ENCODE data around the gene CCND1. TPM values are rescaled to one million over a fixed set of nuclear protein-coding genes. Genes with fewer than 3 reads are reported as not detected.
A peak's percentile ranks its signal among the peaks of the same experiment; 100 is the strongest.

The CCND1 gene
- total RNA-seq, 1 experiment from 2014 or later, result 2,517 TPM

GRCh38 chr11:69635804-69636511 is 5.0 kb upstream of the CCND1 start:
- no peaks in the 10 kb centered on the region for H3K36me3 ChIP-seq (ENCODE audit: insufficient read depth, low read length, poor library complexity, severe bottlenecking)
- no TSS peak for BruUV-seq (replicated peaks)
- peaks cover 30% of the 10 kb centered on the region for H3K4me1 ChIP-seq (ENCODE audit: insufficient read depth, low read length, poor library complexity, severe bottlenecking)
- H3K27me3 ChIP-seq (replicated peaks; ENCODE audit: insufficient read depth, low read depth, low read length, poor library complexity), result no peaks in the 10 kb centered on the region
- H3K9me3 ChIP-seq (ENCODE audit: low read depth, low read length, poor library complexity, severe bottlenecking), result no peaks in the 10 kb centered on the region
- no peak for DNase-seq (ENCODE audit: low spot score)
- peak overlapping the region; percentile 86 for H3K4me3 ChIP-seq (ENCODE audit: low read depth, low read length, poor library complexity, severe bottlenecking)
- intact Hi-C loops (cut with micrococcal nuclease; ENCODE audit: unreplicated experiment), result loop anchor here (5.0 kb wide), 2 partner anchors 324 to 339 kb away; no protein-coding TSS in a partner anchor
- ChIA-PET POLR2A (ENCODE audit: low non-redundant PET) (interaction anchor here (0.5 to 0.6 kb wide), 4 partner anchors 9 to 49 kb away, joined by 3 to 4 read pairs (median 4); no protein-coding TSS in a partner anchor), CTCF (interaction anchor here (1.1 kb wide), 1 partner anchor 15 kb away, joined by 4 read pairs; no protein-coding TSS in a partner anchor)
- H3K27ac ChIP-seq (ENCODE audit: low read depth, low read length, poor library complexity, severe bottlenecking), result peak overlapping the region; percentile 99
- TF ChIP-seq CTCF (conservative IDR thresholded peaks at IDR 0.05; ENCODE audit: low read depth, low read length), result no peak
- no peak for TF ChIP-seq EZH2 (IDR thresholded peaks at IDR 0.05; ENCODE audit: borderline replicate concordance, low read depth, low read length, poor library complexity, severe bottlenecking)

- DNase-seq (ENCODE audit: low spot score), result peak; percentile 92
- H3K4me3 ChIP-seq (ENCODE audit: low read depth, low read length, poor library complexity, severe bottlenecking), result peak overlapping the region; percentile 86
- intact Hi-C loops (cut with micrococcal nuclease; ENCODE audit: unreplicated experiment), result loop anchor here (5.0 kb wide), 2 partner anchors 324 to 339 kb away; no protein-coding TSS in a partner anchor
- ChIA-PET POLR2A (ENCODE audit: low non-redundant PET) (interaction anchor here (0.5 to 0.6 kb wide), 5 partner anchors 9 to 84 kb away, joined by 3 to 14 read pairs (median 4); no protein-coding TSS in a partner anchor), CTCF (no interaction called here)
- H3K27me3 ChIP-seq (replicated peaks; ENCODE audit: insufficient read depth, low read depth, low read length, poor library complexity), result no peaks in the 10 kb centered on the region
- TF ChIP-seq CTCF (conservative IDR thresholded peaks at IDR 0.05; ENCODE audit: low read depth, low read length) (no peak), EZH2 (IDR thresholded peaks at IDR 0.05; ENCODE audit: borderline replicate concordance, low read depth, low read length, poor library complexity, severe bottlenecking) (no peak)
- no TSS peak for BruUV-seq (replicated peaks)
- no peaks in the 10 kb centered on the region for H3K9me3 ChIP-seq (ENCODE audit: low read depth, low read length, poor library complexity, severe bottlenecking)
- no peaks in the 10 kb centered on the region for H3K36me3 ChIP-seq (ENCODE audit: insufficient read depth, low read length, poor library complexity, severe bottlenecking)
- peak overlapping the region; percentile 99 for H3K27ac ChIP-seq (ENCODE audit: low read depth, low read length, poor library complexity, severe bottlenecking)
- peaks cover 30% of the 10 kb centered on the region for H3K4me1 ChIP-seq (ENCODE audit: insufficient read depth, low read length, poor library complexity, severe bottlenecking)
These were observed 4.3 kb upstream of the CCND1 start for GRCh38 chr11:69636512-69637197.

GRCh38 chr11:69637198-69637940 is 3.6 kb upstream of the CCND1 start:
- CTCF ChIA-PET, result no interaction called here
- peak overlapping the region; percentile 86 for H3K4me3 ChIP-seq (ENCODE audit: low read depth, low read length, poor library complexity, severe bottlenecking)
- intact Hi-C loops (cut with micrococcal nuclease; ENCODE audit: unreplicated experiment), result loop anchor here (5.0 kb wide), 2 partner anchors 325 to 340 kb away; no protein-coding TSS in a partner anchor
- TF ChIP-seq CTCF (conservative IDR thresholded peaks at IDR 0.05; ENCODE audit: low read depth, low read length) (no peak), EZH2 (IDR thresholded peaks at IDR 0.05; ENCODE audit: borderline replicate concordance, low read depth, low read length, poor library complexity, severe bottlenecking) (no peak)
- H3K27me3 ChIP-seq (replicated peaks; ENCODE audit: insufficient read depth, low read depth, low read length, poor library complexity), result no peaks in the 10 kb centered on the region
- BruUV-seq (replicated peaks), result no TSS peak
- POLR2A ChIA-PET (ENCODE audit: low non-redundant PET), result interaction anchor here (0.5 kb wide), 1 partner anchor 84 kb away, joined by 14 read pairs; no protein-coding TSS in a partner anchor
- H3K36me3 ChIP-seq (ENCODE audit: insufficient read depth, low read length, poor library complexity, severe bottlenecking), result peaks cover 4% of the 10 kb centered on the region
- peaks cover 30% of the 10 kb centered on the region for H3K4me1 ChIP-seq (ENCODE audit: insufficient read depth, low read length, poor library complexity, severe bottlenecking)
- peak overlapping the region; percentile 99 for H3K27ac ChIP-seq (ENCODE audit: low read depth, low read length, poor library complexity, severe bottlenecking)
- no peaks in the 10 kb centered on the region for H3K9me3 ChIP-seq (ENCODE audit: low read depth, low read length, poor library complexity, severe bottlenecking)
- DNase-seq (ENCODE audit: low spot score), result no peak

All from A673 (cell line).